Endothelial cell of umbilical vein (primary cell): ENCODE results near the gene PAX8. TPM values are rescaled to one million over a fixed set of nuclear protein-coding genes. Genes with fewer than 3 reads are reported as not detected.

Experiments
- BruUV-seq: library from RNA; stranded (reverse); fragments of 400-500 nt; replicated peaks from 2 replicates; lab custom pipeline; 2021; lab: Mats Ljungman, UMichigan
- CTCF ChIA-PET: fragments of 300-600, 350-600 bp; sonication (Branson Sonifier 250); formaldehyde crosslinking; loops from one replicate; lab custom pipeline; 2021; ENCODE audit warnings: antibody characterized with exemption, inconsistent platforms; lab: Charles Lee
- POLR2A ChIA-PET: fragments of 300-600, 350-600 bp; sonication (Branson Sonifier 250); formaldehyde crosslinking; loops from one replicate; lab custom pipeline; 2021; ENCODE audit warnings: antibody characterized with exemption, inconsistent platforms; lab: Charles Lee
- DNase-seq: peaks from one replicate; pipeline ENCODE4 v3.0.0-alpha.2; 2011; ENCODE audit warnings: low read depth, low spot score
- FAIRE-seq: peaks from 2 replicates; lab custom pipeline; 2011; peaks lifted over from hg19 to GRCh38; lab: Jason Lieb, UNC
- H2AFZ ChIP-seq: 2 replicates; pipeline ENCODE4 v1.6.0; 2012; ENCODE audit warnings: low read depth, low read length, control low read depth, inconsistent platforms
- H3K27ac ChIP-seq: 2 replicates; pipeline ENCODE4 v1.5.1; 2011; ENCODE audit warnings: low read depth, mild to moderate bottlenecking, control low read depth, low read length, moderate library complexity; ENCODE audit not compliant: insufficient read depth
- H3K27me3 ChIP-seq, 2 experiments: 2 replicates each; pipeline versions ENCODE4 v1.6.0 to v1.6.1; 2011; ENCODE audit warnings: low read length in 2 of 2, mixed read lengths in 1 of 2; ENCODE audit not compliant: control insufficient read depth in 2 of 2, insufficient read depth in 2 of 2
- H3K36me3 ChIP-seq, 2 experiments: 2 replicates in 1 of 2; 3 replicates in 1 of 2; pipeline ENCODE4 v1.5.1; 2011; ENCODE audit warnings: low read length in 2 of 2, mild to moderate bottlenecking in 1 of 2, moderate library complexity in 1 of 2; ENCODE audit not compliant: control insufficient read depth in 2 of 2, insufficient read depth in 2 of 2; ENCODE audit errors: extremely low read depth in 1 of 2
- H3K4me1 ChIP-seq: 3 replicates; pipeline ENCODE4 v1.5.1; 2011; ENCODE audit warnings: mild to moderate bottlenecking, low read length; ENCODE audit not compliant: control insufficient read depth, insufficient read depth; ENCODE audit errors: extremely low read depth
- H3K4me2 ChIP-seq: 2 replicates; pipeline ENCODE4 v1.6.1; 2011; ENCODE audit warnings: low read length, control low read depth, mixed read lengths; ENCODE audit not compliant: insufficient read depth
- H3K4me3 ChIP-seq, 3 experiments: fragments of 200-600 bp in 1 of 3; sonication (generic), shearing (Covaris generic) in 1 of 3; replicated peaks in 1 of 3; 2 replicates each; pipeline ENCODE4 v1.5.1; 2011 to 2016; ENCODE audit warnings: control low read depth in 3 of 3, low read length in 3 of 3, mild to moderate bottlenecking in 2 of 3, inconsistent platforms in 1 of 3, low read depth in 1 of 3, moderate library complexity in 1 of 3; ENCODE audit not compliant: insufficient read depth in 1 of 3
- H3K79me2 ChIP-seq: 2 replicates; pipeline ENCODE4 v1.6.0; 2012; ENCODE audit warnings: low read length, inconsistent platforms; ENCODE audit not compliant: control insufficient read depth, insufficient read depth
- H3K9ac ChIP-seq: replicated peaks from 2 replicates; pipeline ENCODE3; 2011; ENCODE audit warnings: low read length, control low read depth; ENCODE audit not compliant: insufficient read depth; ENCODE audit errors: extremely low read depth
- H3K9me1 ChIP-seq: replicated peaks from 3 replicates; pipeline ENCODE4 v1.6.0; 2011; ENCODE audit warnings: mild to moderate bottlenecking, low read length; ENCODE audit not compliant: control insufficient read depth, insufficient read depth; ENCODE audit errors: extremely low read depth
- H3K9me3 ChIP-seq: replicated peaks from 2 replicates; pipeline ENCODE4 v1.5.1; 2012; ENCODE audit warnings: low read length, inconsistent platforms; ENCODE audit not compliant: control insufficient read depth, insufficient read depth
- H4K20me1 ChIP-seq: replicated peaks from 2 replicates; pipeline ENCODE3; 2011; ENCODE audit warnings: mild to moderate bottlenecking, low read length; ENCODE audit not compliant: control insufficient read depth, insufficient read depth; ENCODE audit errors: extremely low read depth
- EZH2 ChIP-seq: IDR thresholded peaks from 2 replicates; pipeline ENCODE4 v1.6.1; 2012; ENCODE audit warnings: borderline replicate concordance, low read depth, mild to moderate bottlenecking, moderate library complexity, low read length, inconsistent platforms; ENCODE audit not compliant: severe bottlenecking
- FOS ChIP-seq: IDR thresholded peaks from 2 replicates; pipeline ENCODE4 v1.6.1; 2011; ENCODE audit warnings: mild to moderate bottlenecking, low read length, moderate library complexity, borderline replicate concordance; ENCODE audit not compliant: insufficient read depth
- GATA2 ChIP-seq: IDR thresholded peaks from 2 replicates; pipeline ENCODE4 v1.7.0; 2011; ENCODE audit warnings: low read depth, mild to moderate bottlenecking, moderate library complexity, mixed read lengths, low read length; ENCODE audit not compliant: insufficient read length, insufficient read depth
- JUN ChIP-seq: IDR thresholded peaks from 2 replicates; pipeline ENCODE4 v1.6.1; 2011; ENCODE audit warnings: borderline replicate concordance, low read depth; ENCODE audit not compliant: insufficient read length, insufficient read depth
- MYC ChIP-seq: IDR thresholded peaks from one replicate; pipeline ENCODE4 v1.6.1; 2011; ENCODE audit warnings: mild to moderate bottlenecking, low read depth, low read length
- POLR2AphosphoS5 ChIP-seq: IDR thresholded peaks from 2 replicates; pipeline ENCODE4 v1.6.1; 2012; ENCODE audit warnings: low read depth, mild to moderate bottlenecking, control low read depth, low read length, moderate library complexity; ENCODE audit not compliant: insufficient read depth
- dilution Hi-C: fragments of 300-500 bp; cut with MboI; formaldehyde crosslinking; loops from one replicate; pipeline ENCODE4 v1.15.0; 2019; ENCODE audit warnings: low sequenced_read_pairs; ENCODE audit not compliant: extremely low pct_ligation_motif_present
- intact Hi-C: fragments of 100-400 bp; cut with micrococcal nuclease; formaldehyde crosslinking; loops from one replicate; pipeline ENCODE4 v1.10.0; 2022
- polyA plus RNA-seq, 4 experiments: library from polyadenylated mRNA; depleted of rRNA in 3 of 4; stranded (reverse) in 3 of 4; unstranded in 1 of 4; fragments of >200 nt; gene quantifications; 2 replicates each; pipeline versions ENCODE4 v1.2.1 to v1.2.3, GENCODE V29; 2011 to 2012; ENCODE audit warnings: missing spikeins in 1 of 4
- total RNA-seq: library from RNA; stranded (reverse); gene quantifications from 2 replicates; pipeline ENCODE4 v1.2.3, GENCODE V29; 2021
- TF ChIP-seq, protein P1 (sequence below), 2 donors: IDR thresholded peaks; 1 replicate in 1 of 2; 2 replicates in 1 of 2; pipeline ENCODE4 v1.5.1; 2011; ENCODE audit warnings: low read length in 2 of 2, mild to moderate bottlenecking in 2 of 2, moderate library complexity in 2 of 2, control low read depth in 1 of 2, inconsistent platforms in 1 of 2, low read depth in 1 of 2; ENCODE audit not compliant: insufficient read depth in 1 of 2; ENCODE audit errors: extremely low read depth in 1 of 2
- TF ChIP-seq, protein P2 (sequence below): IDR thresholded peaks from 2 replicates; pipeline ENCODE4 v1.6.1; 2011; ENCODE audit not compliant: insufficient read depth, insufficient read length

PAX8 gene
- total and polyA plus RNA-seq, 2 donors (not counting 3 experiments of a cell fraction or from before 2014, with no cell fraction given) = 0.22 to 0.62 TPM

DNA sequence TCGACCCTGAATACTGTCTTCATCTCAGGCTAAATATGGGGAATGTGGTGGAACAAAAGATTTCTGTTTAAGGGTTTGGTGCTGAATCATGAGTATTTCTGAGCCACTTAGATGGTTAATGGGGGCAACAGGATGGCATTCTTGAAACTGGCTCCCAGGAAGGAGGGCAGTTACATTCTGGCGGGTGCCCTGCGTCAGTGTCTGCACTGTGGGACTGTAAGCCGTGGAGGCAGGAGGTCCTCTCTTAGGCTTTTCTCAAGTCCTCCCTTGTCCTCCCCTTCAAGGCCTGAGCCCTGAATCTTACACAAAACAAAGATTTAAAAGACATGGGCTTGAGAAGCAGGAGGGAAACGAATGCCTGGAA lies 59.2 kb downstream of the PAX8 start:
- peaks cover 16% of the 10 kb centered on the region for H3K4me1 ChIP-seq
- no peak overlapping the region for H3K4me3 ChIP-seq
- dilution Hi-C loops = no loop called here
- H3K9ac ChIP-seq = no peak overlapping the region
- no peaks in the 10 kb centered on the region for H3K79me2 ChIP-seq
- H3K9me3 ChIP-seq = no peaks in the 10 kb centered on the region
- no peak overlapping the region for H3K27ac ChIP-seq
- intact Hi-C loops = no loop called here
- CTCF ChIA-PET = interaction anchor here (1.2 to 2.7 kb wide), 2 partner anchors 16 to 20 kb away, joined by 5 to 12 read pairs; no protein-coding TSS in a partner anchor
- no peak for TF ChIP-seq JUN
- TF ChIP-seq FOS = no peak
- no peak for TF ChIP-seq POLR2AphosphoS5
- TF ChIP-seq, protein P1, sequence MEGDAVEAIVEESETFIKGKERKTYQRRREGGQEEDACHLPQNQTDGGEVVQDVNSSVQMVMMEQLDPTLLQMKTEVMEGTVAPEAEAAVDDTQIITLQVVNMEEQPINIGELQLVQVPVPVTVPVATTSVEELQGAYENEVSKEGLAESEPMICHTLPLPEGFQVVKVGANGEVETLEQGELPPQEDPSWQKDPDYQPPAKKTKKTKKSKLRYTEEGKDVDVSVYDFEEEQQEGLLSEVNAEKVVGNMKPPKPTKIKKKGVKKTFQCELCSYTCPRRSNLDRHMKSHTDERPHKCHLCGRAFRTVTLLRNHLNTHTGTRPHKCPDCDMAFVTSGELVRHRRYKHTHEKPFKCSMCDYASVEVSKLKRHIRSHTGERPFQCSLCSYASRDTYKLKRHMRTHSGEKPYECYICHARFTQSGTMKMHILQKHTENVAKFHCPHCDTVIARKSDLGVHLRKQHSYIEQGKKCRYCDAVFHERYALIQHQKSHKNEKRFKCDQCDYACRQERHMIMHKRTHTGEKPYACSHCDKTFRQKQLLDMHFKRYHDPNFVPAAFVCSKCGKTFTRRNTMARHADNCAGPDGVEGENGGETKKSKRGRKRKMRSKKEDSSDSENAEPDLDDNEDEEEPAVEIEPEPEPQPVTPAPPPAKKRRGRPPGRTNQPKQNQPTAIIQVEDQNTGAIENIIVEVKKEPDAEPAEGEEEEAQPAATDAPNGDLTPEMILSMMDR (IDR thresholded peaks at IDR 0.05; ENCODE audit: extremely low read depth in 1 of 2, insufficient read depth in 1 of 2, low read depth in 1 of 2, low read length in 2 of 2) = no peak
- no peak for TF ChIP-seq GATA2
- TF ChIP-seq MYC = no peak
- TF ChIP-seq, protein P2, sequence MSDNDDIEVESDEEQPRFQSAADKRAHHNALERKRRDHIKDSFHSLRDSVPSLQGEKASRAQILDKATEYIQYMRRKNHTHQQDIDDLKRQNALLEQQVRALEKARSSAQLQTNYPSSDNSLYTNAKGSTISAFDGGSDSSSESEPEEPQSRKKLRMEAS = no peak
- no peak for TF ChIP-seq EZH2
- H2AFZ ChIP-seq = no peak overlapping the region
- POLR2A ChIA-PET = no interaction called here
- H3K4me2 ChIP-seq = no peak overlapping the region
- no peak for DNase-seq
- no TSS peak for BruUV-seq
- H3K36me3 ChIP-seq = no peaks in the 10 kb centered on the region
- H3K9me1 ChIP-seq = no peaks in the 10 kb centered on the region
- H3K27me3 ChIP-seq = peaks cover 0 to 5% of the 10 kb centered on the region in 2 experiments
- no peak for FAIRE-seq
- H4K20me1 ChIP-seq = no peaks in the 10 kb centered on the region
